Suprapubic skin (tissue), 4 donors: Measurements from ENCODE around the gene AGRP.

ENCODE experiments used
- CTCF ChIP-seq, 2 donors: fragments of 200-600 bp in 1 of 2; fragments of 450-650 bp in 1 of 2; sonication (generic) in 1 of 2; IDR thresholded peaks; one replicate each; pipeline ENCODE4 v1.5.1; 2016 to 2019; ENCODE audit warnings: antibody characterized with exemption in 2 of 2, mild to moderate bottlenecking in 1 of 2, moderate library complexity in 1 of 2
- POLR2A ChIP-seq, 2 donors: fragments of 450-650 bp; IDR thresholded peaks; one replicate each; pipeline ENCODE4 v1.6.1; 2017; ENCODE audit warnings: antibody characterized with exemption in 2 of 2, mild to moderate bottlenecking in 2 of 2, moderate library complexity in 2 of 2
- POLR2AphosphoS5 ChIP-seq, 3 donors: sonication (generic); formaldehyde crosslinking; IDR thresholded peaks; one replicate each; pipeline ENCODE4 v1.6.1; 2017; ENCODE audit warnings: antibody characterized with exemption in 3 of 3

GRCh38 chr16:67457611-67458010 is 25.7 kb downstream of the AGRP start:
- TF ChIP-seq CTCF (IDR thresholded peaks at IDR 0.05) (no peak), POLR2A (IDR thresholded peaks at IDR 0.05) (no peak), POLR2AphosphoS5 (IDR thresholded peaks at IDR 0.05) (no peak)
